ENCODE data around the gene EYS. TPM values are rescaled to one million over a fixed set of nuclear protein-coding genes. Genes with fewer than 3 reads are reported as not detected.

The EYS gene
- total RNA-seq, 2 donors from 2014 or later, result 0.20 TPM; not detected in 1

DNA sequence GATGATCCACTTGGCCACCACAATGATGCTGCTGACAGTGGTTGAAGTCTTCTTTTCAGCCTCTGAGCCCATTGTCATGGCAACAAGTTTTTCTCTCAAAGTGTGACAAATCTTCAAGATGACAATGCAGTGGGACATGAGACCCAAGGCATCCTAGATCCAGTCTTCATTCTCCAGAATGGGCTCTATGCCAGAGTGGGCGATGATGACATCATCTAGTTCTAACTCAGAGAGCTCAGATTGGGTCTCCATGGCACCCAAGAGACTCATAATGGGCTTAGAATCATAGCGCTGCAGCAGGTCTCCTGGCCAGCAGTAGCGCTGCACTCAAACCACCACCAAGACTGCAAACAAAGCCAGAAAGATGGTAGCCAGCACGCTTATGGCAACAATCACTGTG, 973.6 kb downstream of the EYS start:
- Mint-ChIP-seq H3K27me3 (no peaks in the 10 kb centered on the region), H3K4me1 (ENCODE audit: low read depth in 2 of 2) (no peaks in the 10 kb centered on the region), H3K36me3 (peaks cover 7% of the 10 kb centered on the region), H3K4me3 (no peak overlapping the region), H3K9me3 (peaks cover 7% of the 10 kb centered on the region), H3K27ac (no peak overlapping the region)
- DNase-seq (ENCODE audit: low spot score) (no peak), ATAC-seq (no peak)

DNA sequence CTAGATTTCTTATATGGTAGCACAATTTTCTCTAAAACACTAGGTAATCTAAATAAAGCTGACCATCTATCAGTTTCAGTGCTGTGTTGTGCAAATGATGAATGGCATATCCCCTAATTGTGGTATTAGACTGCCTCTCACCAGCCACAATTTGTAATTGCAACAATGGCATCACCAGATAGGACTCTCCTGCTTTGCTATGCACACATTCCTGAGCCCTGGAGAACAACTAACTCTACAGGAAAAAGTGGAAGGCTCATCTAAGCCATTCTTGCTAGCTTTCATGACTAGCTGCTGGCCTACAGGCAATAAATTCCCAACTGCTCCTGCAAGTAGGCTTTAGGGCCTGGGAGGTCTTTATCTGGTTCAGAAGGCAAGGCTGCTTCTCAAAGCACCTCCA, 974.1 kb downstream of the EYS start:
- Mint-ChIP-seq H3K27ac (no peak overlapping the region), H3K27me3 (no peaks in the 10 kb centered on the region), H3K36me3 (peaks cover 7% of the 10 kb centered on the region), H3K4me3 (no peak overlapping the region), H3K4me1 (ENCODE audit: low read depth in 2 of 2) (no peaks in the 10 kb centered on the region), H3K9me3 (peaks cover 7% of the 10 kb centered on the region)
- DNase-seq (ENCODE audit: low spot score) (no peak), ATAC-seq (no peak)

DNA sequence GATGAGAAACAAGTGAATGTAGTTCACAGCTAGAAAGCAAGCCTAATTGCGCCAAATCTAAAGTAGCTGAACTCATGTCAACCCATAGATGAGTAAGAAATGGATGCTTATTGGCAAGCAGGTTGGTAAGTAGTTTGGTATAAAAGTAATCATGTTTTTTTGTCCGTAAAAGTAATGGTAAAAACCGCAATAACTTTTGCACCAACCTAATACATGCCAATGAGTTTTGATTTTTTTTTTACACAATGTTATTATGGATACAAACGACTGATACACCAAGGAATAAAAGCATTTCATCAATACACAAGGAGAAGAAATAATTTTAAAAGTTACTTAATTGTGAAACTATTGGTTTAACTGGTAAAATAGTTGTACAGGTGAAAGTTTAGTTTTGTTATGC, 977.5 kb downstream of the EYS start:
- peaks cover 7% of the 10 kb centered on the region for H3K36me3 Mint-ChIP-seq
- no peak overlapping the region for H3K4me3 Mint-ChIP-seq
- ATAC-seq (no peak), DNase-seq (ENCODE audit: low spot score) (no peak)
- H3K4me1 Mint-ChIP-seq (ENCODE audit: low read depth in 2 of 2), result no peaks in the 10 kb centered on the region
- H3K27me3 Mint-ChIP-seq, result no peaks in the 10 kb centered on the region
- H3K9me3 Mint-ChIP-seq, result peaks cover 14% of the 10 kb centered on the region
- H3K27ac Mint-ChIP-seq, result no peak overlapping the region

DNA sequence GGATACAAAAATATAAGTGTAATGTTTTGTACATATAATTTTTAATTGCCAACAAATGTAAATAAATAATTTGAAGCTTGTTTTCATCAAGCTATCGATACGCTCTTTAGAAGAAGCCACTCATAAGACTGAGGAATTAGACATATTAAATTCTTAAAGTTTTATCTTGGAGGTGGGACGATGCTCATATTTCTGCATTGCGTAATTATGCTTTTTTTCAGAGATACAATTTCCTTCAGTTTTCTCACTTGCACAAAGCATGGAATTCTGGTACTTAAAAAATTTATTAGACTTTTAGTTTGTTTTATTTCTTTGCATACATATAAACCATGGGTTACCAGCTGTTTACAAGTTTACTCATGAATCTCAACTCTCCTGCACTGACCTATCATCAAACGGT, 980.0 kb downstream of the EYS start:
- Mint-ChIP-seq H3K27ac (no peak overlapping the region), H3K9me3 (peaks cover 26% of the 10 kb centered on the region), H3K27me3 (no peaks in the 10 kb centered on the region), H3K36me3 (peaks cover 7% of the 10 kb centered on the region), H3K4me3 (no peak overlapping the region), H3K4me1 (ENCODE audit: low read depth in 2 of 2) (no peaks in the 10 kb centered on the region)
- DNase-seq (ENCODE audit: low spot score), result no peak
- no peak for ATAC-seq

DNA sequence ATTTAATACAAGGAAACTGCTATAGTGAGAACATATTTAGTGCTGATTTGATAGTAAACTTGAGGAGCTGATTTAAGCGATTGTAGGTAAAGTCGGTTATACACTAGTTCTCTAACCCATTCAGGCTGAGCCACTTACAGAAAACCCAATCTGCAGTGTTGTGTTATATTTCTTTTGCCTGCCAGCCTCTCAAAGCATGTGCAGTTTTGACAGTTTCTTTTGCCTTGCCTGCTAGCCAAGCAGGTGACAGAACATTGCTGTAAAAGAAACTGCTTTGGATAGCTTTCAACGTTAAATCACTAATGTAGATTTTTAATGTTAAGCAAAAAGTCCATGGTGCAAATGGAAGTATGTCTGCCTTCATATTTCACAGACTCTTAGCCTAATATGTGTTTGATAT, 982.9 kb downstream of the EYS start:
- Mint-ChIP-seq H3K4me1 (ENCODE audit: low read depth in 2 of 2) (no peaks in the 10 kb centered on the region), H3K27me3 (no peaks in the 10 kb centered on the region), H3K9me3 (peaks cover 25% of the 10 kb centered on the region), H3K36me3 (no peaks in the 10 kb centered on the region), H3K27ac (no peak overlapping the region), H3K4me3 (no peak overlapping the region)
- no peak for DNase-seq (ENCODE audit: low spot score)
- no peak for ATAC-seq

DNA sequence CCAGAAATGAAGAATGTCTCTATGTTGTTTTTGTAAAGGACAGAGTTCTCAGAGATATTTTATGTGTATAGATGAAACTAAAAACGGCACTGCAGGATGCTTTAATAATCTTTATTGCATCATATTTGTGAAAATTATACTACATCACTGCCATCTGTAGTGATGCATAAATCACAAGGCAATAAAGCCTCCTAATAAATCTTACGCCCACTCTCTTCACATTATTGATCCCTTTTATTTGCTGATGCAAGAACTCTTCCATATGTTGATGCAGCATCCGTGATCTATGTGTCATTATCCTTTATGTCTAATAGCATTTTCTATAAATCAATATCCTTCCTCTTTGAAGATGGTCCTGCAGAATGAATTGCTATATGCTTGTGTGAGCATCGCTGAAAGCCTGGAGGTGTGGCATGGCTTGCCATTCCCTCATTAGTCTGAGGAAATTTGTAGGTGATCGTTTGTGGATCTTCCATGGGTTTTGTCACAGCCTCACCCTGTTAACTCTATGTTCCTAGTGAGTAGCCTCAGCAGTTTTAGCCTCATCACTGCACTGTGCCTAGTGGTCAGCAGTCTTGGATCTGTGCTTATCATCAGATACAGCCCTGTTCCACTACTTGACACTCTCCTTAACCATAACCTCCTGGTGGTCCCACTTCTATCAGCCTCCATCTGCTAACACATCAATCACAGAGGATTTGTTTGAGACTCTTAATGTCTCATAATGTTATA, 983.5 kb downstream of the EYS start:
- H3K4me1 Mint-ChIP-seq (ENCODE audit: low read depth in 2 of 2), result no peaks in the 10 kb centered on the region
- DNase-seq (ENCODE audit: low spot score) (no peak), ATAC-seq (no peak)
- peaks cover 29% of the 10 kb centered on the region for H3K9me3 Mint-ChIP-seq
- no peak overlapping the region for H3K27ac Mint-ChIP-seq
- no peaks in the 10 kb centered on the region for H3K27me3 Mint-ChIP-seq
- H3K36me3 Mint-ChIP-seq, result no peaks in the 10 kb centered on the region
- H3K4me3 Mint-ChIP-seq, result no peak overlapping the region

DNA sequence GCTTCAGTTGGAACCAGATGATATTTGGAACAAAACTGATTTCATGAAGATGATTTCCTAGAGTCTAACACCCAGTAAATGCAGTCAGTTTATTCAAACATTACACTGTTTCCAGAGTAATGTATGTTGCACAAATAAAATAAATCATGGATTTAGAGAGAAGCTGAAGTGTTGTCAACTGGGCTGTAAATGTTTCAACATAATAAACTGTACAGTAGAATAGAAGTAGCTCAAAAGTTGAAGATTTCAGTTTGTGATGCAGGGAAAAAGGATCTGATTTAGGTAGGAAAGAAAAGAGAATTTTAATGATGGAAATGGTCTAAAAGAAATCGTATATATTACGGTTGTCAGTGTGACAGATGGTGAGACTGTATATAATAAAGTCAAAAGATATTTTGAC, 985.2 kb downstream of the EYS start:
- H3K36me3 Mint-ChIP-seq, result no peaks in the 10 kb centered on the region
- no peaks in the 10 kb centered on the region for H3K27me3 Mint-ChIP-seq
- no peaks in the 10 kb centered on the region for H3K4me1 Mint-ChIP-seq (ENCODE audit: low read depth in 2 of 2)
- no peak overlapping the region for H3K4me3 Mint-ChIP-seq
- no peak for ATAC-seq
- no peak overlapping the region for H3K27ac Mint-ChIP-seq
- DNase-seq (ENCODE audit: low spot score), result no peak
- H3K9me3 Mint-ChIP-seq, result peaks cover 33% of the 10 kb centered on the region

DNA sequence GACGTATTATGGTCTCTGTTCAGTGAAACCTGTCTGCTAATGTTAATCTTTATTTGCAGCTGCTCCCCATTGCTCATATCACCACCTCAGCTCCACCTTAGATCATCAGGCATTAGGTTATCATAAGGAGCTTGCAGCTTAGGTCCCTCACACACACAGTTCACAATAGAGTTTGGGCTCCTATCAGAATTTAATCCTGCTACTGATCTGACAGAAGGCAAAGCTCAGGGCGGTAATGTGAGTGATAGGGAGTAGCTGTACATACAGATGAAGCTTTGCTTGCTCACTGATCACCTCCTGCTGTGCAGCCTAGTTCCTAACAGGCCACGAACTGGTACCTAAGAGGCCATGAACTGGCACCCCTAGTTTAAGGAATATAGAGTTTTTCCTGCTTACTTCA, 989.7 kb downstream of the EYS start:
- H3K36me3 Mint-ChIP-seq, result no peaks in the 10 kb centered on the region
- no peaks in the 10 kb centered on the region for H3K4me1 Mint-ChIP-seq (ENCODE audit: low read depth in 2 of 2)
- no peaks in the 10 kb centered on the region for H3K27me3 Mint-ChIP-seq
- H3K27ac Mint-ChIP-seq, result no peak overlapping the region
- peaks cover 16% of the 10 kb centered on the region for H3K9me3 Mint-ChIP-seq
- DNase-seq (ENCODE audit: low spot score), result no peak
- no peak overlapping the region for H3K4me3 Mint-ChIP-seq
- ATAC-seq, result no peak

DNA sequence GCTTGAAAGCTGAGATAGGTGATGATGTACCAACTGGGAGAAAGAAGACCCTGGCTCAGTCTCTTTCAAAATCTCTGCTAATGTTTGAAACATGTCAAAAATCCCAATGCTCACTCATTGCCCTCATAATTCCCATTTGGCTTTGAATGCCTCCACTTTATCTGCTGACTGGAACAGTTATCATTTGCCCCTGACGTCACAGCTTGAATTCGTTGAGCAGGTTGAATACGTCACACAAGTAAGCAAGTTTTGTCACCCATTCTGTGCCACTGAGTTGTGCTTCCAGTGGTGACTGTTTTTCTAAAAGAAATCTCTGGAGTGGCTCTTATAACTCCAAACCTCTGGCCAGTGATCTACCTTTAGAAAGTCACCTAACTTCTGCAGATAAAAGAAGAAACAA, 991.4 kb downstream of the EYS start:
- no peak for ATAC-seq
- H3K36me3 Mint-ChIP-seq, result no peaks in the 10 kb centered on the region
- H3K4me3 Mint-ChIP-seq, result no peak overlapping the region
- no peaks in the 10 kb centered on the region for H3K27me3 Mint-ChIP-seq
- H3K27ac Mint-ChIP-seq, result no peak overlapping the region
- H3K4me1 Mint-ChIP-seq (ENCODE audit: low read depth in 2 of 2), result no peaks in the 10 kb centered on the region
- H3K9me3 Mint-ChIP-seq, result peaks cover 11% of the 10 kb centered on the region
- DNase-seq (ENCODE audit: low spot score), result no peak

DNA sequence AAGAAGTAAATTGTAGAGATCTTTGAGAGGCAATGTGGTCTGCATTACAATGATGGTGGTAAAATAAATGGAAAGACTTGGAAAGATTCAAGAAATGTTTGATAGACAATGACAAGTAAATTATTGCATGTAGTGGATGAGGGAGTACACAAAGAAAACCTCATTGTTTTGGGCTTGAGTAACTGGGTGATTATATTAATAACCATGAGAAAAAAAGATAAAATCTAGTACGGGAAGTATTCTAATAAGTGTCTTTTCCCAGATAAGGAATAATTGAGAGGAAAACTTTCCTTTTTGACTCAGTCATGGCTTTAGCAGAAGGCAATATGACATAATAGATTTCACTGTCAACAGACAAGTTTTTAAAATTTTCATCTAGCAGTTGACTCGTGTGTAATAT, 993.0 kb downstream of the EYS start:
- H3K9me3 Mint-ChIP-seq, result peaks cover 11% of the 10 kb centered on the region
- ATAC-seq, result no peak
- no peaks in the 10 kb centered on the region for H3K36me3 Mint-ChIP-seq
- H3K4me1 Mint-ChIP-seq (ENCODE audit: low read depth in 2 of 2), result no peaks in the 10 kb centered on the region
- H3K27me3 Mint-ChIP-seq, result no peaks in the 10 kb centered on the region
- no peak overlapping the region for H3K27ac Mint-ChIP-seq
- no peak for DNase-seq (ENCODE audit: low spot score)
- no peak overlapping the region for H3K4me3 Mint-ChIP-seq

DNA sequence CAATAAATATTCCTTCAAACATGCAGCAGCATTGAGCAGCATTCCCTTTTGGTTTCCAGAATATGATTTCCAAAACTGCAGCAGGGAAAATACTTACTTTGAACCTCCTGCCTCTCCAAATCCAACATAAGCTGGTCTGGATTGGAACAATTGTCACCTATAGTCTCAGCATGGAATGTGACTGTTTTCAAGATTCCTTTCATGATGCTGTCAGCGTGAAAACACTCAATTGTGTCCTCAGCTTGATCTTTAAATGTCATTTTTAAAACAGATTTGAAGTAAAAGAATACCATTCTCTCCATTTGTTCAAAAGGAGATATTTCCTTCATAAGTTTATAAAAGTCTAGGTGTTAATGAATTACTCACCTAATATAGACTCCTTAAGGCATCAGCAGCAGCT, 993.9 kb downstream of the EYS start:
- DNase-seq (ENCODE audit: low spot score) (no peak), ATAC-seq (no peak)
- Mint-ChIP-seq H3K9me3 (peaks cover 3% of the 10 kb centered on the region), H3K4me3 (no peak overlapping the region), H3K27me3 (no peaks in the 10 kb centered on the region), H3K27ac (no peak overlapping the region), H3K4me1 (ENCODE audit: low read depth in 2 of 2) (no peaks in the 10 kb centered on the region), H3K36me3 (no peaks in the 10 kb centered on the region)

DNA sequence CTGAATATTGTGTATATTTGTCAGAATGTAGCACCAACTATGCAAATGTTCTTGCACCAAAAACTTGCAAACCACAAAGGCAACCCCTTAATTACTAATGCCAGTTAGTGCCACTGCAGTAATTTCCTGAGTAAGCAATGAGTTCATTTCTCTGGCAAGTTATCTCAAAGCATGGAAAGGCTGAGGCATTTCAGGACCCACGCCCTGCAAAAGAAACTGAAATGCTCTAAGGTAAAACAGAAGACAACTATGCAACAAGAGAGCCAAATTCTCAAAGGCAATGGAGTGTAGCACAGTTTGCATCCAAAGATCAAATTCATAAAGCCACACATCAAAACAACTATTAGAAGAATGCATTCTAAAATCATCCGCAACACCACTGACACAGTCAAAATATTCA, 994.4 kb downstream of the EYS start:
- ATAC-seq (no peak), DNase-seq (ENCODE audit: low spot score) (no peak)
- H3K27me3 Mint-ChIP-seq, result no peaks in the 10 kb centered on the region
- no peak overlapping the region for H3K4me3 Mint-ChIP-seq
- no peaks in the 10 kb centered on the region for H3K4me1 Mint-ChIP-seq (ENCODE audit: low read depth in 2 of 2)
- peaks cover 3% of the 10 kb centered on the region for H3K9me3 Mint-ChIP-seq
- no peak overlapping the region for H3K27ac Mint-ChIP-seq
- no peaks in the 10 kb centered on the region for H3K36me3 Mint-ChIP-seq

DNA sequence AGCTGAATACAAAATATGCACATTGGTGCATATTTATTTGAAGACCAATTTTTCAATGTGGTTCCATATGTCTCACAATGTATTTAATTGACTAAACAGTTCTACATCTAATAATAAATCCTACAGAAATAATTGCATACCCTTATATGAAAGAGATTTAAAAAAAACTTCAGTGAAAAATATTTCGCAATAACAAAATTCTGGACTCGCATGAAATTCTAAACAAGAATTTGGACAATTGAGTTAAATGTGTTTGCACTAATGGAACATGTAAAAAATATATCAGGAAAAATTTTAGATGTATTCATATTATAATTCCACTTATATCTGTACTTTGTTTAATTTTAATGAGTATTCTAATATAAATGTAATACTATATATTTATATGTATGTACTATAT, 1003.1 kb downstream of the EYS start:
- ATAC-seq (no peak), DNase-seq (ENCODE audit: low spot score) (no peak)
- Mint-ChIP-seq H3K4me3 (no peak overlapping the region), H3K36me3 (peaks cover 7% of the 10 kb centered on the region), H3K27ac (no peak overlapping the region), H3K27me3 (no peaks in the 10 kb centered on the region), H3K9me3 (peaks cover 10% of the 10 kb centered on the region), H3K4me1 (ENCODE audit: low read depth in 2 of 2) (no peaks in the 10 kb centered on the region)

DNA sequence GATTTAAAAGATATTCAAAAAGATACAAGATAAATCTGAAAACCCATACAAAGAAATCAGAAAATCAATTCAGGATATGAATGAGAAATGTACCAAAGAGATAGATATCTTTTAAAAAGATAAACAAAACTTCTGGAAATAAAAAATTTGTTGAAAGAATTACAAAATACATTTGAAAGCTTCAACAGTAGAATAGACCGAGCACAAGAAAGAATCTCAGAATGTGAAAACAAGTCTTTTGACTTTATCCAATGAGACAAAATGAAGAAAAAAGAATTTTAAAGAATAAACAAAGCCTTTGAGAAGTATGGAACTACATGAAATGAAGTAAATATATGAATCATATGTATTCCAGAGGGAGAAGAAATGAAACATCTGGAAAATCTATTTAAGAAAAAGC, 1011.0 kb downstream of the EYS start:
- peaks cover 4% of the 10 kb centered on the region for H3K9me3 Mint-ChIP-seq

DNA sequence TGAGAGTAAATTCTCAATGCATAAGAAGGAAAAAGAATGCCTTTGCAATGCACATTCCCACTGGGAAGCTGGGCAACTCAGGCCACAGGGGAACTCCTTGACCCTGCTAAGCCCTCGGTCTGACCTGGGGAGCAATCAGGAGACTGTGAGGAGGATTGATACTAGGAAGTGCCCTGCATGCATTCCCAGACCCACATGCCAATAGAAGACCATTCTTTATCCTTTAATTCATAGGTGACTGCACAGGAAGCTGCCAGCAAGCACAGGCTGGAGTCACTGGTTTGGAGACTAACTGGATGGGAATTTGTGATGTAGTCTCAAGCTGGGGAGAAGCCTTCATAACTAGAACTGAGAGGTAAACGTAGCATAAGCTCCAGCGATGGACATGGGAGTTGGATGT, 1012.7 kb downstream of the EYS start:
- no peak for ATAC-seq
- H3K9me3 Mint-ChIP-seq, result peaks cover 4% of the 10 kb centered on the region
- peaks cover 14% of the 10 kb centered on the region for H3K36me3 Mint-ChIP-seq
- DNase-seq (ENCODE audit: low spot score), result no peak
- no peaks in the 10 kb centered on the region for H3K27me3 Mint-ChIP-seq
- H3K4me3 Mint-ChIP-seq, result no peak overlapping the region
- H3K27ac Mint-ChIP-seq, result no peak overlapping the region
- H3K4me1 Mint-ChIP-seq (ENCODE audit: low read depth in 2 of 2), result no peaks in the 10 kb centered on the region

More for the DNA sequence above, 1011.0 kb downstream of the EYS start:
- Mint-ChIP-seq H3K36me3 (peaks cover 14% of the 10 kb centered on the region), H3K4me3 (no peak overlapping the region), H3K27me3 (no peaks in the 10 kb centered on the region), H3K4me1 (ENCODE audit: low read depth in 2 of 2) (no peaks in the 10 kb centered on the region), H3K27ac (no peak overlapping the region)
- ATAC-seq (no peak), DNase-seq (ENCODE audit: low spot score) (no peak)
